HG03457 (cell line): ENCODE data around the gene ACSM2B.
"Not testable (repeated sequence)": the region's sequence is repeated elsewhere in the genome, so short reads cannot be mapped to it uniquely, and the experiment has no call there.

Experiments
- ATAC-seq: cut with Tn5 transposase; IDR thresholded peaks from one replicate; pipeline ENCODE4 v1.9.1; 2021; ENCODE audit warnings: moderate number of reproducible peaks; ENCODE audit not compliant: unreplicated experiment

Gene ACSM2B, protein sequence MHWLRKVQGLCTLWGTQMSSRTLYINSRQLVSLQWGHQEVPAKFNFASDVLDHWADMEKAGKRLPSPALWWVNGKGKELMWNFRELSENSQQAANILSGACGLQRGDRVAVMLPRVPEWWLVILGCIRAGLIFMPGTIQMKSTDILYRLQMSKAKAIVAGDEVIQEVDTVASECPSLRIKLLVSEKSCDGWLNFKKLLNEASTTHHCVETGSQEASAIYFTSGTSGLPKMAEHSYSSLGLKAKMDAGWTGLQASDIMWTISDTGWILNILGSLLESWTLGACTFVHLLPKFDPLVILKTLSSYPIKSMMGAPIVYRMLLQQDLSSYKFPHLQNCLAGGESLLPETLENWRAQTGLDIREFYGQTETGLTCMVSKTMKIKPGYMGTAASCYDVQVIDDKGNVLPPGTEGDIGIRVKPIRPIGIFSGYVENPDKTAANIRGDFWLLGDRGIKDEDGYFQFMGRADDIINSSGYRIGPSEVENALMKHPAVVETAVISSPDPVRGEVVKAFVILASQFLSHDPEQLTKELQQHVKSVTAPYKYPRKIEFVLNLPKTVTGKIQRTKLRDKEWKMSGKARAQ

DNA sequence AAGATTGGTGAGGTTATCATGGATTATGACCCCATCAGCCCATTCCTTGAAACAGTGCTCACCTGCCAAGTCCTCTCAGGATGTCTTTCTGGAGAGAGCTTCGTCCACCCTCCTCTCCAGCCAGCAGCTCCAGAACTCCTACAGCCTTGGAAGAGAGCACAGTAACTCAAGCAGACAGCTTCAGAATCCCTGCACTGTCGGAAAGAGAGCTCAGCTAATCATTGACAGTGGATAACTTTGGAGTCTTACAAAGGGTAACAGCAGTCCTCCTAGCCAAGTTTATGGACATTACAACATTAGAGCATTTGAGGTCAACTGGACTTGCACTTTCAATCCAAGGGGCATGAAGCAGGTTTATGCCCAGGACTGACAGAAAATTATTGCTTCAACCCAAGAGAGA lies at the start of gene ACSM2B:
TSS of gene ACSM2B (minus strand) at position 223 of the 400 bp plus-strand sequence. CDS start 11,522 bp downstream, outside the sequence.
- ATAC-seq = not testable (repeated sequence)

DNA sequence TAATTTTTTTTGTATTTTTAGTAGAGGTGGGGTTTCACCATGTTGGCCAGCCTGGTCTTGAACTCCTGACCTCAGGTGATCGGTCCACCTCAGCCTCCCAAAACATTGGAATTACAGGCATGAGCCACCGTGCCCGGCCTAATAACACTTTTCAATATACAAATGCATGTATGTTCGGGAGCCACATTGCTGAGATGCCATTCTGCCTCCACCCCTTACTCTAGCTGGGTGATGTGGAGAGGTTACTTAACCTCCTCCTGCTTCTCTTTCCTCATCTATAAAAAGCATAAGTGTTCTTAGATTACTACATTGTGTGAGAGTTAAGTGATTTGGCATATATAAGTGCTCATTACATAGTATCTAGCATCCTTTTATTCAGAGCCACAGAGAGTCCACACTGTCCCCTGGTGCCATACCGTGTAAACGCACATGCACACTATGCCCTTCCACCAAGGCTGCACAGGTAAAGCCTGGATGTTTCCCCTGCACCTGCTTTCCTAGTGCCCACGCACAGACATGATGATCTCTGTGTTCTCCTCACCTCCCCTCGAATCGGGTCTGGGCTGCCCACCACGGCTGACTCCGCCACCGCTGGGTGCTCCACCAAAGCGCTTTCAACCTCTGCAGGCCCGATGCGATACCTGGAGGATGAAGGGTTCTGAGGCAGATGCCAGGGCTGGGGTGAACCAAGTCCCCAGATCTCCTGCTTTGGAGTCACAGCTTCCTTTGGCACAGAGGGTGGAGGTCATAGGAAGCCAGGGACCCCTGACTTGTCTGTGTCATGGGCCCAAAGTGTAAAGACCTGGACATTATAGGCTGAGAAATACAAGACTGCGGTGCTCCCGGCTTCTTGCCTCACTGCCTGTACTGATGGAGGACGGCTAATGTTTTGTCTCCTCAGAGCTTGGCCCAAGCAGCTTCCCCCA lies 49.0 kb upstream of the ACSM2B start:
- ATAC-seq = no peak

DNA sequence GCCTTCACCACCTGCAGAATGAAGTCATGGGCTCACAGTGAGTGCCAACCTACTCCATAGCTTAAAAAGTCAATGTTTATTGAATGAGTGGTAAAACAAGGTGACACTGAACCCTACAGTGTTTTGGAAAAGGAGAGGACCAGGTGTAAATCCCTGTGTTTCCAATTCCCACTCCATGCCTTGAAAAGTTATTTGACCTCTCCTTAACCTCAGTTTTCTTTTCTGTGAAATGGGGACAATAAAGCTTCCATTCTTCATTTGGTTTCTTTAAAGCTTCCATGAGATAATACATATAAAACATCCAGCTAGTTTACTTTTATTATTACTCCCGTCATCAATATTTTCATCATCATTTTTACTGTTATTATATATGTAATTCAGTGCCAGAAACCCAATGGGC lies 48.0 kb upstream of the ACSM2B start:
- no peak for ATAC-seq

DNA sequence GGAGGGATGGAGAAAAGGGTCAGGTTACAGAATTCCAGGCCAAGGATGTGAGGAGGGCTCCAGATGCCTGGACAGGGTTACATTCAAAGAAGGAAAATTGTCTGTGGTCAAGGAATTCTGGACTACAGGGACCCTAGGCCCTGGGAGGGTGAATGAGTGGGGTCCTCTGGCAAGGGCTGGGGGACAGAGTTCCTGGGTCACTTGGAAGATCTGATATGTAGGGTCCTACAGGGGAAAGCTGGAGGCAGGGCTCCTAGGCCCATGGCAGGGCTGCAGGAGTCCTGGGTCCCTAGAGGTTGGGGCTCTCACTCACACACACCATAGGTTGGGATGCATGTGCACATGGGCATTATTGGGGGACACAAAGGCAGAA lies 46.3 kb upstream of the ACSM2B start:
- ATAC-seq = no peak

DNA sequence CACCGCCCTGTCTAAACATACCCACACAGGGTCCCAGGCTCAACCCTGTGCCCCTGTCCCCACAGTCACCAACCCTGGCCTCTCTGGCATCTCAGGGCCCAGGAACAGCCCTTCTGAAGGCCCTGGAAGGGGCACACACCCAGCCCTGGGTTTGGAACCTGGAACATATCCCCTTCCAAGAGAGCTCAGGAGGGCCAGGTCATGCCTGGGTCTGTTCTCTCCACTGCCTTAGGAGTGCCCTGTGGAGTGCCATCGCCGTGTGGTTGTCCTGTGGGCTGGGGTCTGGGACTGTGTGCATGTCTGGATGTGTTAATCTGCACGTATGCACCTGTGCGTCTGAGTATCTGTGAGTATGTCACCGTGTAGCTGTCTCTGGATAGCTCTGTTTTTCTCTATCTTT lies 45.2 kb upstream of the ACSM2B start:
- no peak for ATAC-seq

DNA sequence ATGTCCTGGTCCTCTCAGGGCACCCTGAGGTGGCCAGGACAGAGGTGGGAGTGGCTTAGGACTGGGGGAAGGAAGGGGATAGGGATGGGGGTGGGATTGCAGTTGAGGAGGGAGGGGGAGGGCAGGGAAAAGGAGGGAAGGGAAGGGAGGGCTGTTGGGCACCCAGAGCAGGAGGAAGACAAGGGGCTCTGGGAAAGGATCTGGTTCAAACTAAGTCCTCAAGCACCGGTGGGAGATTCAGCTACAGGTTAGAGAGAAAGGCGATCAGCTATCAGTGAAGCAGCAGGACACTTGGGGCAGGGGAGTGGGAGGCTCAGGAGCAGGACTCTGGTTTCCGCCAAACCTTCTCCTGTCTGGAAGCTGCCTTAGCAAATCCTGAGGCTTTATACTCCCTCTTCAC lies 44.6 kb upstream of the ACSM2B start:
- ATAC-seq = no peak

DNA sequence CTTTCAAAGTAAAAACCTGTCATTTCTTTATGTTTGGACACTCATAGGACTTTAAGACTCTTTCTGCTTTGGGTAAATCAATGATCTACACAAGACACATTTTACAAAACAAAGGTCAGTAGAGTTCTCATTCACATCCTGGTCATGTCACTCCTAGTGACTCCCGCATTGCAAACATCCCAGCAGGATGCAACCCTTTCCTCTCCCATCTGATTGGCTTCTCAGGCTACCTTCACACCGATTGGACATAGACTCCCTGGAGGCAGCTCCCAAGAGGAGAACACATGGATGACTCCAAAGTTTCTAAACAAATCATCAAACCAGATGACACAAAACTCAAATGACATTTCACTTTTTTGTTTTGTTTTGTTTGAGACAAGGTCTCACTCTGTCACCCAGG lies 43.8 kb upstream of the ACSM2B start:
- ATAC-seq = no peak

DNA sequence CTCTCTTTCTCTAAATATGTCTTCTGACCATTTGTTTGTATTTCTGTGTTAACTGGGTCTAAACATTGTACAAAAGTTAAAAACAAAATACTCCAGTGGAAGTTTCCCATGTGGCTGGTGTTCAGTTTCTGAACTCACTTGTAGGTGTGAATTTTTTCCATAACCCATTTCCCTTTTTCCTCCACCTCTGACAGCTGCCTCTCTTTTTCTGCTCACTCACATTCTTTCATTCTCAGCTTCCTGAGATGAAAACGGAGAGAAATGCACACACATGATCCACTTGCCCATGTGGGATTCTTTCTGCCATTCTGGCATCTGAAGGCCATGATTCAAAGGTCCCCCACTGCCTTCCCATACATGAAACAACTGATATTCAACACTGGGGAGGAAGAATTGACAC lies 41.1 kb upstream of the ACSM2B start:
- no peak for ATAC-seq

DNA sequence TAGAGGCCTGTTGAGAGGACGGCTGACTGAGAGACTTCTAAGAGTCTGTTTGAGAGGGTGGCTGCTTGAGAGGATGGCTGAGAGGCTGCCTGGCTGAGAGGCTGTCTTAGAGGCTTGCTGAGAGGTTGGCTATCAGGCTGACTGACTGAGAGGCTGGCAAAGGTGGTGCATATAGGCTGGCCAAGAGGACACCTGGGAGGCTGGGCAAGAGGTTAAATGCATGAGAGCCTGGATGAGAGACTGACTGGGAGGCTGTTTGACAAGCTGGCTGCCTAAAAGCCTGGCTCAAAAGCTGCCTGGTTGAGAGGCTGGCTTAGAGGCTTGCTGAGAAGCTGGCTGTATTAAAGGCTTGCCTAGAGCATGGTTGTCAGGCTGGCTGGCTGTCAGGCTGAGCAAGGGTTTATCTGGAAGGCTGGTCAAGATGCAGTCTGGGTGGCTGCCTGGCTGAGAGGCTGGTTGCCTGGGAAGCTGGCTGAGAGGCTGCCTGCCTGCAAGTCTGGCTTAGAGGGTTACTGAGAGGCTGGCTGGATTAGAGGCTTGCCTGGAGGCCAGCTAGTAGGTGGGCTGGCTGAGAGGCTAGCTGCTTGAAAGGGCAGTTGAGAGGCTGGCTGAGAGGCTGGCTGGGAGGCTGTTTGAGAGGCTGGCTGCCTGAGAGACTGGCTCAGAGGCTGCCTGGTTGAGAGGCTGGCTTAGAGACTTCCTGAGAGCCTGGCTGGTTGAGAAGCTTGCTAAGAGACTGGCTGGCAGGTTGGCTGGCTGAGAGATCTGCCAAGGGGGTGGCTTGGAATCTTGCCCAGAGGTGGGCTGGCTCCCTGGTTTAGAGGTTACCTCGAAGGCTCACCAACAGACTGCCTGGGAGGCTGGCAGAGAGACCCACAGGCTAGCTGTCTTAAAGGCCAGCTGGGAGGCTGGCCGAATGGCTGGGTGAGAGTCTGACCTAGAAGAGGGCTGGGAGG lies 38.3 kb upstream of the ACSM2B start:
- ATAC-seq = no peak

DNA sequence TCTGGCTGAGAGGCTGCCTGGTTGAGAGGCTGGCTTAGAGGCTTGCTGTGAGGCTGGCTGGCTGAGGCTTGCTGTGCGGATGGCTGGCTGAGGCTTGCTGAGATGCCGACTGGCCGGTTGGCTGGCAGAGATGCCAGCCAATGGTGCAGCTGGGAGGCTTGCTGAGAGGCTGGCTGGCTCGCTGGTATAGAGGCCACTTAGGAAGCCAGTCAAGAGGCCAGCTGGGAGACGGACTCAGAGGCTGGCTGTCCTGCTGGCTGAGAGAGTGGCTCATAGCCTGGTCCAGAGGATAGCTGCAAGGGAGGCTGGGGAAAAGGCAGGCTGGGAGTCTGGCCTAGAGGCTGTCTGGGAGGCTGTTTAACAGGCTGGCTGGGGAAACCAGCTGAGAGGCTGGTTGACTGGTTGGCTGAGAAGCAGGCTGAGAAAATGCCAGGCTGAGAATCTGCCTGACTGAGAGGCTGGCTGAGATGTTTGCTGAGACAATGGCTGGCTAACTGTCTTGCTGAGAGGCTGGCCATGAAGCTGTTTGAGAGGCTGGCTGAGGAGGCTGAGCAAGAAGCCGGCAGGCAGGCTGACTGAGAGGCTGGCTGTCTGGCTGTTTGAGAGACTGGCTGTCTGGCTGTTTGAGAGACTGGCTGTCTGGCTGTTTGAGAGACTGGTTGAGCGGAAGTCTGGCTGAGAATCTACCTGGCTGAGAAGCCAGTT lies 37.5 kb upstream of the ACSM2B start:
- ATAC-seq = no peak

DNA sequence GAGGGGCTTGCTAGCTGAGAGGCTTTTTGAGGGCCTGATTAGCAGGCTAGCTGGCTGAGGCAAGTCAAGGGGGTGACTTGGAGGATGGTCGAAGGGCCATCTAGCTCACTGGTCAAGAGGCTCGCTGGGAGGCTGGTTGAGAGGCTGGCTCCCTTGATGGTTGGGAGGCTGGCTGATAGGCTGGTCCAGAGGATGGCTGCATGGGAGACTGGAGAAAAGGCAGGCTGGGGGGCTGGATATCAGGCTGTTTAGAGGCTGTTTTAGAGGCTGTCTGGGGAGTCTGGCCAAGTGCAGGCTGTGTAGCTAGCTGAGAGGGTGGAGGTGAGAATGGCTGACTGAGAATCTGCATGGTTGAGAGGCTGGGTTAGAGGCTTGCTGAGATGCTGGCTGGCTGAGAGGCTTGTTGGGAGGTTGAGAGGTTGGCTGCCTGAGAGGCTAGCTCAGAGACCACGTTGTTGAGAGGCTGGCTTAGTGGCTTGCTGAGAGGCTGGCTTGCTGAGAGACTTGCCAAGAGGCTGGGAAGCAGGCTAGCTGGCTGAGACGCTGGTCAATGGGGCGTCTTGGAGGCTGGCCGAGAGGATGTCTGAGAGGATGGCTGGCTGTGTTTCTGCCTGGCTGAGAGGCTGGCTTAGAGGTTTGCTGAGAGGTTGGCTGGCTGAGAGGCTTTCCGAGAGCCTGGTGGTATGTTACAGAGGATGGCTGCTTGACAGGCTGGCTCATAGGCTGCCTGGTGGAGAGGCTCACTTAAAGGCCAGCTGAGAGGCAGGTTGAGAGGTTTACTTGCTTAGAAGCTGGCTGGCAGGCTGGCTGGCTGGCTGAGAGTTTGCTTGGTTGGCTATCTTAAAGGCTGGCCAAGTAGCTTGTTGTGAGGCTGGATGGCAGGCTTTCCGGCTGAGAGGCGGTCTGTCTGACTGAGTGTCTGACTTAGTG lies 36.6 kb upstream of the ACSM2B start:
- ATAC-seq = no peak

DNA sequence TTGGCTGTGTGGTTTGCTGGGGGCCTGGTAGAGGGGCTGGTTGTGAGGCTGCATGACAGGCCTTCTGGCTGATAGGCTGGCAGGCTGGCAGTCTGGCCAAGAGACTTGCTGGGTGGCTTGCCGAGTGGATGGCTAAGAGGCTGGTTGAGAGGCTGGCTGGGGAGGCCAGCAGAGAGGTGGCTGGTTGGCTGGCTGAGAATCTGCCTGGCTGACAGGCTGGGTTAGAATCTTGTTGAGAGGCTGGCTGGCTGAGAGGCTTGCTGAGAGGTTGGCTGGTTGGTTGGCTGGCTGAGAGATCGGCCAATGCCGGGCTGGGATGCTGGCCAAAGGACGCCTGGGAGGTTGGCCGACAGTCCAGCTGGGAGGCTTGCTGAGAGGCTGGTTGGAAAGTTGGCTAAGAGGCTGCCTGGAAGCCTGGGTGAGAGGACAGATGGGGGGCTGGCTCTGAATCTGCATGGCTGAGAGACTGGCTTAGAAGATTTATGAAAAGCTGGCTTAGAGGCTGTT lies 35.9 kb upstream of the ACSM2B start:
- no peak for ATAC-seq

DNA sequence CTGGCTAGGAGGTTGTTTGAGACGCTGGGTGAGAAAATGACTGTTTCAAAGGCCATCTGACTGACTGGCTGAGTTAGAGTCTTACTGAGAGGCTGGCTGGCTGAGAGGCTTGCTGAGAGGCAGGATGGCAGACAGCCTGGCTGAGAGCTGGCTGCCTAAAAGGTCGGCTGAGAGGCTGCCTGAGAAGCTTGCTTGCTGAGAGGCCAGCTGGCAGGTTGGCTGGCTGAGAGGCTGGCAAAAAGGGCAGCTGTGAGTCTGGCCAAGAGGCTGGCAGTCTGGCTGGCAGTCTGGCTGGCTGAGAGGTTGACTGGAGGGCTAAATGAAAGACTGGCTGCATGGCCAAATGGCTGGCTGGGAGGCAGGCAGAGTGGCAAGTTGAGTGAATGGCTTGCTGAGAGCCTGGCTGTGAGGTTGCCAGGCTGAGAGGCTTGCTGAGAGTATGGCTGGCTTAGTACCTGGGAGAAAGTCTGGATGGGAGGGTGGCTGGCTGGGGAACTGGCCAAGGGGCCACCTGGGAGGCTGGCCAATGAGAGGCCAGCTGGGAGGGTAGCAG lies 35.3 kb upstream of the ACSM2B start:
- ATAC-seq = no peak

DNA sequence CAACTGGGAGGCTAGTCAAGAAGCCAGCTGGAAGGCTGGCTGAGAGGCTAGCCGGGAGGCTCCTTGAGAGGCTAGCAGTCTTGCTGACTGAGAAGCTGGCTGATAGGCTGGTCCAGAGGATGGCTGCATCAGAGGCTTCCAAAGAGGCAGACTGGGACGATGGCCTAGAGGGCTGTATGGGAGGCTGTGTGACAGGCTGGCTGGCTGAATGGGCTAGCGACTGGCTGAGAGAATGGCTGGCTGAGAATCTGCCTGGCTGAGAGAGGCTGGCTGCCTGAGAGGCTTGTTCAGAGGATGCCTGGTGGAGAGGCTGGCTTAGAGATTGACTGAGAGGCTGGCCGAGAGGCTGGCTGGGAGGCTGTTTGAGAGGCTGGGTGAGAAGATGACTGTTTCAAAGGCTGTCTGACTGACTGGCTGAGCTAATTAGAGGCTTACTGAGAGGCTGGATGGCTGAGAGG lies 34.8 kb upstream of the ACSM2B start:
- ATAC-seq = no peak

DNA sequence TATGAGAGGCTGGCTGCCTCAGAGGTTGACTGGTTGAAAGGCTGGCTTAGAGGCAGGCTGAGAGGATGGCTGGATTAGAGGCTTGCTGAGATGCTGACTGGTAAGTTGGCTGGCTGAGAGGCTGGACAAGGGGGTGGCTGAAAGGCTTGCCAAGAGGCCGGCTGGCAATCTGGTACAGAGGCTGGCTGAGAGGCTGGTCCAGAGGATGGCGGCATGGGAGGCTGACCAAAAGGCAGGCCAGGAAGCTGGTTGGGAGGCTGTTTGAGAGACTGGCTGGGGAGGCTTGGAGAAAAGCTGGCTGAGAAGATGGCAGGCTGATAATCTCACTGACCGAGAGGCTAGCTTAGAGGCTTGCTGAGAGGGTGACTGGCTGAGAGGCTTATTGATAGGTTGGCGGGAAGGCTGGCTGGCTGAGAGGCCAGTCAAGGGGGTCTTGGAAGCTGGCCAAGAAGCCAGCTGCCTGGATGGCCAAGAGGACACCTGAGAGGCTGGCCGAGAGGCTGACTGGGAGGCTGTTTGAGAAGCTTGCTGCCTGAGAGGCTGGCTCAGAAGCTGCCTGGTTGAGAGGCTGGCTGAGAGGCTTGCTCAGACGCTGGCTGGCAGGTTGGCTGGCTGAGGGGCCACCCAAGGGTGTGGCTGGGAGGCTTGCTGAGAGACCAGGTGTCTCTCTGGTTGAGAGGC lies 34.2 kb upstream of the ACSM2B start:
- ATAC-seq = no peak

DNA sequence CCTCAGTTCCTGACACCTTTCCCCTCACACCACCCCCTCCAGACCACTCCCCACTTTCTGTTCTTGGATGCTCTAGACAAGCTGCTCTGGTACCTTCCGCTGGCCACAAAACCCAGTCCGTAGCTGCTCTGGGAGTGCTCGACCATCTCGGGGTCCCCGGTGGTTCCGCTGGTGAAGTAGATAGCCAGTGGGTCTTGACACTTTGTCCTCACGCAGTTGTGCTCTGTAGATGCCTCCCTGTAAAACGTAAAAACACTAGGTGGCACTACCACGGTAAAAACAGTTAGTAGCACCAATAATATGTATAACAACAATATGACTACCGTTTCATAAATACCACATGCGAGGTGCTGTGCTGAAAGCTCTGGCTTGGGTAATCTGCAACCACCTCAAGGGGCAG lies 26.0 kb upstream of the ACSM2B start:
- ATAC-seq = not testable (repeated sequence)

DNA sequence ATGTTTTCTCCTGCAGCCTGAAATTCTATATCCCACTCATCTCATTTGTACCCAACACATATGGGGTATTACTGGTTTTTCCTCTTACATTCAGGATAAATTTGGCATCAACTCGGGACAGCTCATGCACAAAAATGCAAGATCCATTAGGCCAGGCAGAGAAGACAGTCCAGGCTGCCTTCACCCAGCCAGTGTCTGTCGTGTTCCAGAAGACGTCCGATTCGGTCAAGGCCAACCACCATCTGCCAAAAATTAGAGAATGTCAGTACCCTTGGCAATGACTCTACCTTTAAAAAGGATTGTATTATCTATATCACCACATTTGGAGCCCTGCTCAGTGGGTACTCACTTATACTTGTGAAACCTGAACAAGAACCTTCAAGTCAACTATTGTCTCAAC lies 23.3 kb upstream of the ACSM2B start:
- not testable (repeated sequence) for ATAC-seq
